CD1c-positive myeloid dendritic cell (primary cell): ENCODE measurements around the gene HOXD9.
A peak's percentile ranks its signal among the peaks of the same experiment; 100 is the strongest.

ENCODE experiments used
- DNase-seq: peaks from one replicate; pipeline ENCODE4 v3.0.0-alpha.2; 2016; ENCODE audit errors: extremely low spot score

Gene HOXD9

GRCh38 chr2:176122683-176123410, at the start of gene HOXD9:
Gene HOXD9 (plus strand): TSS chr2:176122719. CDS start chr2:176122769, 50 bp downstream.
- no peak for DNase-seq

GRCh38 chr2:176072951-176073904, 49.3 kb upstream of the HOXD9 start:
- DNase-seq = no peak

GRCh38 chr2:176074919-176075425, 47.5 kb upstream of the HOXD9 start:
- no peak for DNase-seq

- DNase-seq = no peak
Observed at GRCh38 chr2:176075481-176075880, 47.0 kb upstream of the HOXD9 start.

- DNase-seq = no peak
Observed at GRCh38 chr2:176076063-176076462, 46.5 kb upstream of the HOXD9 start.

- DNase-seq = no peak
Observed at GRCh38 chr2:176076796-176077195, 45.7 kb upstream of the HOXD9 start.

GRCh38 chr2:176078541-176079284, 43.8 kb upstream of the HOXD9 start:
- no peak for DNase-seq

- no peak for DNase-seq
Observed at GRCh38 chr2:176079285-176079830, 43.2 kb upstream of the HOXD9 start.

- peak; percentile 22 for DNase-seq
Observed at GRCh38 chr2:176079831-176080539, 42.5 kb upstream of the HOXD9 start.

GRCh38 chr2:176080540-176081375, 41.8 kb upstream of the HOXD9 start:
- peak; percentile 21 for DNase-seq

GRCh38 chr2:176081376-176081836, 41.1 kb upstream of the HOXD9 start:
- DNase-seq = no peak

GRCh38 chr2:176081837-176082524, 40.5 kb upstream of the HOXD9 start:
- DNase-seq = no peak

- no peak for DNase-seq
Observed at GRCh38 chr2:176082525-176082823, 40.0 kb upstream of the HOXD9 start.

- no peak for DNase-seq
Observed at GRCh38 chr2:176082824-176083751, 39.4 kb upstream of the HOXD9 start.

- no peak for DNase-seq
Observed at GRCh38 chr2:176083796-176084261, 38.7 kb upstream of the HOXD9 start, which contains the start of gene EVX2. Gene EVX2 (minus strand): TSS chr2:176083962. CDS start chr2:176083776, 186 bp downstream.

GRCh38 chr2:176084611-176085119, 37.9 kb upstream of the HOXD9 start:
- peak; percentile 16 for DNase-seq

GRCh38 chr2:176085120-176085788, 37.3 kb upstream of the HOXD9 start:
- no peak for DNase-seq
